Smooth muscle cell (in vitro differentiated cells): ENCODE measurements around the gene B3GLCT. TPM values are rescaled to one million over a fixed set of nuclear protein-coding genes. Genes with fewer than 3 reads are reported as not detected.
"Not testable (repeated sequence)": the region's sequence is repeated elsewhere in the genome, so short reads cannot be mapped to it uniquely, and the experiment has no call there.

Experiments
- DNase-seq: peaks from one replicate; lab custom pipeline; 2025; ENCODE audit not compliant: unreplicated experiment; lab: John Stamatoyannopoulos, UW
- H2AFZ ChIP-seq: fragments of 200-600 bp; sonication (generic); 2 replicates; pipeline ENCODE4 v1.6.0; 2016; ENCODE audit warnings: antibody characterized with exemption, low read depth, mild to moderate bottlenecking
- H3F3A ChIP-seq: fragments of 200-600 bp; sonication (generic); 2 replicates; pipeline ENCODE4 v1.6.0; 2017; ENCODE audit warnings: antibody characterized with exemption, low read depth
- H3K27ac ChIP-seq: fragments of 200-600 bp; sonication (generic); 2 replicates; pipeline ENCODE4 v1.5.1; 2016; ENCODE audit warnings: low read depth, mild to moderate bottlenecking
- H3K27me3 ChIP-seq: fragments of 200-600 bp; sonication (generic); 2 replicates; pipeline ENCODE4 v1.6.1; 2016; ENCODE audit warnings: low read depth, mild to moderate bottlenecking
- H3K36me3 ChIP-seq: fragments of 200-600 bp; sonication (generic); 2 replicates; pipeline ENCODE4 v1.5.1; 2016; ENCODE audit warnings: low read depth
- H3K4me1 ChIP-seq: fragments of 200-600 bp; sonication (generic); 2 replicates; pipeline ENCODE4 v1.5.1; 2016; ENCODE audit warnings: low read depth
- H3K4me2 ChIP-seq: fragments of 200-600 bp; sonication (generic); 2 replicates; pipeline ENCODE4 v1.6.0; 2016; ENCODE audit warnings: mild to moderate bottlenecking
- H3K4me3 ChIP-seq: fragments of 200-600 bp; sonication (generic); 2 replicates; pipeline ENCODE4 v1.5.1; 2016; ENCODE audit warnings: mild to moderate bottlenecking
- H3K79me2 ChIP-seq: fragments of 200-600 bp; sonication (generic); 2 replicates; pipeline ENCODE4 v1.6.0; 2016; ENCODE audit warnings: low read depth, mild to moderate bottlenecking
- H3K9ac ChIP-seq: fragments of 200-600 bp; sonication (generic); 2 replicates; pipeline ENCODE4 v1.6.0; 2016; ENCODE audit warnings: low read depth
- H3K9me3 ChIP-seq: fragments of 200-600 bp; sonication (generic); replicated peaks from 2 replicates; pipeline ENCODE4 v1.5.1; 2016; ENCODE audit warnings: low read depth
- H4K20me1 ChIP-seq: fragments of 200-600 bp; sonication (generic); 2 replicates; pipeline ENCODE4 v1.6.0; 2016; ENCODE audit warnings: low read depth
- WGBS: methylation state at CpG from one replicate; pipeline ENCODE4 v1.1.7; 2016; ENCODE audit warnings: low lambda C conversion rate; 5-methylcytosine and 5-hydroxymethylcytosine counted together
- polyA plus RNA-seq: library from polyadenylated mRNA; unstranded; fragments of >200 nt; fragmentation: Nextera tagmentation; extraction: Ambion mirVana; gene quantifications from 2 replicates; pipeline ENCODE4 v1.2.1, GENCODE V29; 2016
- total RNA-seq: library from RNA; depleted of rRNA; stranded (reverse); fragments of >200 nt; gene quantifications from 2 replicates; pipeline ENCODE4 v1.2.3, GENCODE V29; 2014
- TF ChIP-seq, protein P1 (sequence below): fragments of 200-600 bp; sonication (generic); IDR thresholded peaks from 2 replicates; pipeline ENCODE4 v1.5.1; 2017; ENCODE audit warnings: borderline replicate concordance, mild to moderate bottlenecking, antibody characterized with exemption; ENCODE audit not compliant: insufficient read depth, poor library complexity, severe bottlenecking

Gene B3GLCT
- total and polyA plus RNA-seq, 2 experiments from 2014 or later, result 8.0 to 17.7 TPM

DNA sequence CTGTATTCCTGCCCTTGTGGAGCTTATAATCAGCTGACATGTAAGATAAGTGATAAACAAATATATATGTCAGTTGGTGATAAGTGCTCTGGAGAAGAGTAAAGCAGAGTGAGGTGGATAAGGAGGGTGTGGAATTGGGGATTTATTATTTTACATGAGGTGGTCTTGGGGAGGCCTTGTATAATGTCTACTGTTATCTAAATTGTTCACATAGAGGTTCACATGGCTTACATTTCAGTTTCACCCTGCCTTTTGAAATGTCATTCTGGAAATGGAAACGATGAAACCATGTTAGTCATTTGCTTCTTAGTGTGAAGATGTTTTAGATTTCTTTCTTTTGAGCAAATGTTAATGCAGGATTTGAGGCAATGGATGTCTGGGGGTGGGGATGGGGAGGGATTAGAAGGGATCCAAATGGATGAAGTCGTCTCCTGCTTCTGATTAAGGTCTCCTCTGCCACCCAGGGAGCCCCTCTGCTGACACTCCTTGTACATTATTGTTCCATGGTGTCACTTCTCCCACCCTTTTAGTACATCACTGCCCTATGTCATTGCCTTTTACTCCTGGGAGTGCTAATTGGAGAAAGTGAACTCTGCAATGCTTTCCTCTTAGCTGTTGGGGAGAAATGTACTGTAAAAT is 14.0 kb downstream of the B3GLCT start:
- no peak for DNase-seq
- peak overlapping the region; percentile 51 for H3K4me2 ChIP-seq

GRCh38 chr13:31214435-31214834 is 14.7 kb downstream of the B3GLCT start:
- Histone ChIP-seq H3K4me2 (peak overlapping the region; percentile 51), H3F3A (no peaks in the 10 kb centered on the region), H3K9me3 (no peaks in the 10 kb centered on the region), H3K4me1 (peaks cover 18% of the 10 kb centered on the region), H4K20me1 (peaks cover 5% of the 10 kb centered on the region), H3K79me2 (no peaks in the 10 kb centered on the region), H3K4me3 (no peak overlapping the region), H3K27me3 (no peaks in the 10 kb centered on the region), H2AFZ (no peak overlapping the region), H3K36me3 (no peaks in the 10 kb centered on the region), H3K9ac (no peak overlapping the region), H3K27ac (peak overlapping the region; percentile 2)
- no peak for DNase-seq
- TF ChIP-seq, protein P1, sequence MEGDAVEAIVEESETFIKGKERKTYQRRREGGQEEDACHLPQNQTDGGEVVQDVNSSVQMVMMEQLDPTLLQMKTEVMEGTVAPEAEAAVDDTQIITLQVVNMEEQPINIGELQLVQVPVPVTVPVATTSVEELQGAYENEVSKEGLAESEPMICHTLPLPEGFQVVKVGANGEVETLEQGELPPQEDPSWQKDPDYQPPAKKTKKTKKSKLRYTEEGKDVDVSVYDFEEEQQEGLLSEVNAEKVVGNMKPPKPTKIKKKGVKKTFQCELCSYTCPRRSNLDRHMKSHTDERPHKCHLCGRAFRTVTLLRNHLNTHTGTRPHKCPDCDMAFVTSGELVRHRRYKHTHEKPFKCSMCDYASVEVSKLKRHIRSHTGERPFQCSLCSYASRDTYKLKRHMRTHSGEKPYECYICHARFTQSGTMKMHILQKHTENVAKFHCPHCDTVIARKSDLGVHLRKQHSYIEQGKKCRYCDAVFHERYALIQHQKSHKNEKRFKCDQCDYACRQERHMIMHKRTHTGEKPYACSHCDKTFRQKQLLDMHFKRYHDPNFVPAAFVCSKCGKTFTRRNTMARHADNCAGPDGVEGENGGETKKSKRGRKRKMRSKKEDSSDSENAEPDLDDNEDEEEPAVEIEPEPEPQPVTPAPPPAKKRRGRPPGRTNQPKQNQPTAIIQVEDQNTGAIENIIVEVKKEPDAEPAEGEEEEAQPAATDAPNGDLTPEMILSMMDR, result no peak
- WGBS, result 89% methylated on average over 1 of the region's 1 CpG

More for the DNA sequence above, 14.0 kb downstream of the B3GLCT start:
- H3K79me2 ChIP-seq, result no peaks in the 10 kb centered on the region
- TF ChIP-seq, protein P1, result no peak
- no peak overlapping the region for H3K4me3 ChIP-seq
- no peaks in the 10 kb centered on the region for H3K27me3 ChIP-seq
- H4K20me1 ChIP-seq, result peaks cover 5% of the 10 kb centered on the region
- no peak overlapping the region for H2AFZ ChIP-seq
- no peak overlapping the region for H3K9ac ChIP-seq
- no peaks in the 10 kb centered on the region for H3K9me3 ChIP-seq
- H3K4me1 ChIP-seq, result peaks cover 25% of the 10 kb centered on the region
- H3F3A ChIP-seq, result no peaks in the 10 kb centered on the region
- WGBS, result 5% methylated on average over 2 of the region's 2 CpGs
- peak overlapping the region; percentile 2 for H3K27ac ChIP-seq
- no peaks in the 10 kb centered on the region for H3K36me3 ChIP-seq

GRCh38 chr13:31216916-31217315 is 17.1 kb downstream of the B3GLCT start:
- DNase-seq, H3K27me3 ChIP-seq, H3F3A ChIP-seq, H3K4me2 ChIP-seq, H3K4me3 ChIP-seq, H3K79me2 ChIP-seq, H3K27ac ChIP-seq, H3K9ac ChIP-seq, H3K9me3 ChIP-seq, H3K4me1 ChIP-seq, H2AFZ ChIP-seq, H4K20me1 ChIP-seq, H3K36me3 ChIP-seq: not testable (repeated sequence)
- 98% methylated on average over 2 of the region's 2 CpGs for WGBS

DNA sequence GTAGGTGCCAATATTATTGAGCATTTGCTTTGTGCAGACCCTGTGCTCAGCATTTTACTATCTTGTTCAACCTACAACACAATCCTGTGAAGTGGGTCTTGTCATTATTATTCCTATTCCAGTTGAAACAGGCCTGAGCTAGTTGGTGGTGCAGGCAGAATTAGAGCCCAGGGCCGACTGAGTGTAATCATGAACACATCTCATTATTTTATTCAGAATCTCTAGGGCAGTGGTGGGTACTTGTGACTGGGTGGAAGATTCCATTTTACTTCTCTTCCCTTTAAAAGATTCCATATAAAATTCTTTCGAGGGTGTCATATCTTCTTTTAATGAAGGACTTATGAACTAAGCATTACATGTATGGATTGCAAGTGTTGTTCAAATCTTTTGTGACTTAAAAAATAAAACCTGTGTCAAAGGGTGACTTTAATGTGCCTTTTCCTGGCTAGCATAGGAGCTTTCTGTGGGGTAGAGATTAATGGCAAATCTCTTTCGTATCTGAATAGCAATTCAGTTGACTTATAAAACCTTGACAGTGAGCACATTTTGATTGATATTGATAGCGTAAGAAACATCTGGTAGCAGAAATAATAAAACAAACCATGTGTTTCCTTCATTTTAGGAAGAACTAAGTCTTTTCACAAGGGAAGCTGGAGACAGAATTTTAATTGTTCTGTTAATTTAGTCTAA is 20.3 kb downstream of the B3GLCT start:
- Histone ChIP-seq H3K36me3 (no peaks in the 10 kb centered on the region), H3K4me3 (no peak overlapping the region), H3F3A (no peaks in the 10 kb centered on the region), H4K20me1 (no peaks in the 10 kb centered on the region), H3K27ac (no peak overlapping the region), H3K9ac (no peak overlapping the region), H3K9me3 (no peaks in the 10 kb centered on the region), H2AFZ (no peak overlapping the region), H3K79me2 (no peaks in the 10 kb centered on the region), H3K4me2 (no peak overlapping the region), H3K27me3 (no peaks in the 10 kb centered on the region), H3K4me1 (no peaks in the 10 kb centered on the region)
- 95% methylated on average over 4 of the region's 4 CpGs for WGBS
- TF ChIP-seq, protein P1, result no peak
- DNase-seq, result no peak
